OCI-LY3 (cell line): Measurements from ENCODE around the gene FGGY.

Experiments
- H2AFZ ChIP-seq: fragments of 200-600, 300-600 bp; shearing (Covaris generic); 2 replicates; pipeline ENCODE4 v1.6.0; 2014; ENCODE audit warnings: antibody characterized with exemption, low read depth, low read length
- H3K27ac ChIP-seq: fragments of 200-600, 300-600 bp; sonication (generic); 2 replicates; pipeline ENCODE4 v1.5.1; 2014; ENCODE audit warnings: mild to moderate bottlenecking, low read length, moderate library complexity, mixed read lengths
- H3K27me3 ChIP-seq: fragments of 200-600, 300-600 bp; sonication (generic); 2 replicates; pipeline ENCODE4 v1.6.1; 2014; ENCODE audit warnings: low read depth, low read length, mixed read lengths
- H3K36me3 ChIP-seq: fragments of 200-600, 300-600 bp; sonication (generic); replicated peaks from 2 replicates; pipeline ENCODE3; 2014; ENCODE audit warnings: low read depth, low read length, mixed read lengths
- H3K4me1 ChIP-seq: fragments of 300-600, 200-600 bp; sonication (generic); 2 replicates; pipeline ENCODE4 v1.6.1; 2014; ENCODE audit warnings: low read length, mixed read lengths
- H3K4me2 ChIP-seq: fragments of 200-600, 300-600 bp; sonication (generic); 2 replicates; pipeline ENCODE4 v1.6.1; 2014; ENCODE audit warnings: low read length, mixed read lengths
- H3K4me3 ChIP-seq: fragments of 300-600, 200-600 bp; sonication (generic); 2 replicates; pipeline ENCODE4 v1.5.1; 2014; ENCODE audit warnings: antibody characterized with exemption, mild to moderate bottlenecking, low read length, moderate library complexity
- H3K79me2 ChIP-seq: fragments of 300-600, 200-600 bp; shearing (Covaris generic); 2 replicates; pipeline ENCODE4 v1.6.1; 2014; ENCODE audit warnings: mild to moderate bottlenecking, low read length, mixed read lengths
- H3K9ac ChIP-seq: fragments of 300-600, 200-600 bp; shearing (Covaris generic); 2 replicates; pipeline ENCODE4 v1.6.0; 2014; ENCODE audit warnings: mild to moderate bottlenecking, low read length, moderate library complexity
- H3K9me3 ChIP-seq: fragments of 200-600, 300-600 bp; shearing (Covaris generic); 2 replicates; pipeline ENCODE4 v1.6.1; 2014; ENCODE audit warnings: low read length, mixed read lengths; ENCODE audit not compliant: insufficient read depth
- H4K20me1 ChIP-seq: fragments of 200-600, 300-600 bp; sonication (generic); 2 replicates; pipeline ENCODE4 v1.6.1; 2016; ENCODE audit warnings: low read length, mixed read lengths; ENCODE audit not compliant: insufficient read depth
- EZH2phosphoT487 ChIP-seq: fragments of 200-600 bp; shearing (Covaris generic); IDR thresholded peaks from 2 replicates; pipeline ENCODE4 v1.6.1; 2018; ENCODE audit warnings: antibody characterized with exemption, mixed run types, low read depth
- TF ChIP-seq, protein P1 (sequence below): fragments of 200-600, 300-600 bp; sonication (generic); IDR thresholded peaks from 2 replicates; pipeline ENCODE4 v1.5.1; 2014; ENCODE audit warnings: antibody characterized with exemption, low read length, low read depth

Gene FGGY

DNA sequence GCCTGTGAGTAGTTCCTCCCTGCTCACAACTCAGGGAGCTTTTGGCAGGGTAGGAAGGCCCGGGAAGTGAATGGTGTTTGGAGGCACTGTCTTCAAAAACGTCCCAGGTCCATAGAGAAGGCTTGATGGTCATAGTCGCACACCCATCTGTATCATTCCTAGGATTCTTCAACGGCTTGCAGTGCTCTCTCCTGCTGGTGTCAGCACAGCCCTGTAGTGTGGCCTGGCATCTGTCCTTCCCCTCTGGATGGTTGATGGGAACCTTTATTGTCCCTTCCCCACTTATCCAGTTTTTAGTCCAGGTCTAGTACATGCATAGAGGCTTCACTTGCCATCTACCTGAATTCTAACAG is 375.0 kb downstream of the FGGY start:
- no peaks in the 10 kb centered on the region for H3K36me3 ChIP-seq
- H3K9ac ChIP-seq = no peak overlapping the region
- no peak overlapping the region for H3K27ac ChIP-seq
- no peaks in the 10 kb centered on the region for H3K9me3 ChIP-seq
- H3K79me2 ChIP-seq = no peaks in the 10 kb centered on the region
- H3K27me3 ChIP-seq = no peaks in the 10 kb centered on the region
- no peak overlapping the region for H3K4me3 ChIP-seq
- peaks cover 27% of the 10 kb centered on the region for H3K4me1 ChIP-seq
- H4K20me1 ChIP-seq = no peaks in the 10 kb centered on the region
- H3K4me2 ChIP-seq = no peak overlapping the region
- no peak overlapping the region for H2AFZ ChIP-seq
- TF ChIP-seq EZH2phosphoT487 = no peak
- TF ChIP-seq, protein P1, sequence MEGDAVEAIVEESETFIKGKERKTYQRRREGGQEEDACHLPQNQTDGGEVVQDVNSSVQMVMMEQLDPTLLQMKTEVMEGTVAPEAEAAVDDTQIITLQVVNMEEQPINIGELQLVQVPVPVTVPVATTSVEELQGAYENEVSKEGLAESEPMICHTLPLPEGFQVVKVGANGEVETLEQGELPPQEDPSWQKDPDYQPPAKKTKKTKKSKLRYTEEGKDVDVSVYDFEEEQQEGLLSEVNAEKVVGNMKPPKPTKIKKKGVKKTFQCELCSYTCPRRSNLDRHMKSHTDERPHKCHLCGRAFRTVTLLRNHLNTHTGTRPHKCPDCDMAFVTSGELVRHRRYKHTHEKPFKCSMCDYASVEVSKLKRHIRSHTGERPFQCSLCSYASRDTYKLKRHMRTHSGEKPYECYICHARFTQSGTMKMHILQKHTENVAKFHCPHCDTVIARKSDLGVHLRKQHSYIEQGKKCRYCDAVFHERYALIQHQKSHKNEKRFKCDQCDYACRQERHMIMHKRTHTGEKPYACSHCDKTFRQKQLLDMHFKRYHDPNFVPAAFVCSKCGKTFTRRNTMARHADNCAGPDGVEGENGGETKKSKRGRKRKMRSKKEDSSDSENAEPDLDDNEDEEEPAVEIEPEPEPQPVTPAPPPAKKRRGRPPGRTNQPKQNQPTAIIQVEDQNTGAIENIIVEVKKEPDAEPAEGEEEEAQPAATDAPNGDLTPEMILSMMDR = no peak

DNA sequence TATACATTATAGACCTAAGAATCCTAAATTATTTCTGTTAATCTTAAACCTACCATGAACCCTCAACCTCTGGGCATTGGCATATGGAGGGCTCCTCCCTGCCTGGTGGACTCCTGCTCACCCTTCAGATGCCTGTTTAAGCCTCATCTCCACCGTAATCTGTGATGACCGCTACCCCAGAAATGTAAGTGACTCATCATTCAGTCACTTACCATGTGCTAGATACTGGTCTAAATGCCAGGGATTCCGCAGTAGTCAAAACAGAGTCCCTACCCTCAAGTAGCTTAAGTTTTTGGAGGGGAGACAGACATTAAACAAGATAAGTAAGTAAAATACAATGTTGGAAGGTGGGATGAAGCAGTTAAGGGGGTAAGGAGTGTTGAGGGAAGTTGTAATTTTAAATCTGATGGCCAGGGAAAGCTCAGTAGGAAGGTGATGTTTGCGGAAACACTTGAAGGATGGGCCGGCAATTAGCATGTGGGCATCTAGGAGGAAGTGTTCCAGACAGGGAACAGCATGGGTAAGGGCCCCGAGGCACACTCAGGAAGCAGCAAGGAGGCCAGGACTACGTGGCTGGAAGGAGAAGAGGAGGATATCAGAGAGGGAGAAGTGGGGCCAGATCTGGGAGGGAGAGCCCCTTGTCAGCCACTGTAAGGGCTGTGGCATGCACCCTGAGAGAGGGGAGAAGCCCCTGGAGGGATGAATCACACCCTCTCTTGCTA is 376.1 kb downstream of the FGGY start:
- Histone ChIP-seq H3K79me2 (no peaks in the 10 kb centered on the region), H3K27ac (no peak overlapping the region), H3K4me2 (no peak overlapping the region), H3K36me3 (no peaks in the 10 kb centered on the region), H3K4me3 (no peak overlapping the region), H4K20me1 (no peaks in the 10 kb centered on the region), H3K27me3 (no peaks in the 10 kb centered on the region), H3K9me3 (no peaks in the 10 kb centered on the region), H3K4me1 (peaks cover 27% of the 10 kb centered on the region), H3K9ac (no peak overlapping the region), H2AFZ (no peak overlapping the region)
- TF ChIP-seq EZH2phosphoT487 = no peak
- TF ChIP-seq, protein P1 = no peak

DNA sequence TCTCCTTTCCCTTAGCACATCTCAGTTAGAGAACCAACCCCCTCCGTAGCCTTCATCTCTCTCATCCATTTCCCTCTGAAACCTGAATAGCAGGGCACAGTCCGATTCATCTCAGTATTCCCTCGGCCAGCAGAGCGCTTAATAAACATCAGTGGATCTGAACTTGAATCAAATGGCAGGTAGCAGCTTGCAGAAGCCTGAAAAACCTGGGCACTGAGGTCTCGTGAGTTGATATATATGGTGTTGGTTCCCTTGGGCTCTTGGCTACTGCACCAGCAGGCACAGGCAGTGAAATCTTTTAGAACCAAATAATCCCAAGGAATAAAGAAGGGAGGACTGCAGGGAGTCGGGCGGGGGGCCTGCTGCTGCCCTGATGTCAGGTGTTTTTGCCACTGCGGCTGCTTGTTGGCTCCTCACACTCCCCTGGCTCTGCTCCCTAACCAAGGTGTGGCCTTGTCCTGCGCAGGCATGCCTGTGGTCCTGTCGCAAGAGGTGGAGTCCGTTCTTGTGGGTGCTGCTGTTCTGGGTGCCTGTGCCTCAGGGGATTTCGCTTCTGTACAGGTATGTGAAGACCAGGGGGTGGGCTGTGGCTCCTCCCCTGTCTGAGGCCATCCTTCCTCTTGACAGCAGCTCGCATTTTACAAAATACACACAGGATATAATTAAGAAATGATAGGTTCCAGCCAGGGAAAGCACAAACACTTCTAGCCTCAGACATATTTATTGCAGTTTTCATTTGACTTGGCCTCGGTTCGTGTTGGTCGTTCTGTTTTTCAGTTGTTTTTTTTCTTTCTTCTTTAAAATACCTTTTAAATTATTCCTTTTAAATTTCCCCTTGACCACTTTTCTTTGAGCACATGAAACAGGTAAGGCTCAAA is 376.9 kb downstream of the FGGY start:
- H3K27ac ChIP-seq = no peak overlapping the region
- H3K79me2 ChIP-seq = no peaks in the 10 kb centered on the region
- H2AFZ ChIP-seq = no peak overlapping the region
- peaks cover 27% of the 10 kb centered on the region for H3K4me1 ChIP-seq
- no peak overlapping the region for H3K4me2 ChIP-seq
- no peaks in the 10 kb centered on the region for H3K9me3 ChIP-seq
- no peaks in the 10 kb centered on the region for H3K27me3 ChIP-seq
- TF ChIP-seq, protein P1 = no peak
- no peak for TF ChIP-seq EZH2phosphoT487
- no peak overlapping the region for H3K9ac ChIP-seq
- no peaks in the 10 kb centered on the region for H4K20me1 ChIP-seq
- no peak overlapping the region for H3K4me3 ChIP-seq
- no peaks in the 10 kb centered on the region for H3K36me3 ChIP-seq

DNA sequence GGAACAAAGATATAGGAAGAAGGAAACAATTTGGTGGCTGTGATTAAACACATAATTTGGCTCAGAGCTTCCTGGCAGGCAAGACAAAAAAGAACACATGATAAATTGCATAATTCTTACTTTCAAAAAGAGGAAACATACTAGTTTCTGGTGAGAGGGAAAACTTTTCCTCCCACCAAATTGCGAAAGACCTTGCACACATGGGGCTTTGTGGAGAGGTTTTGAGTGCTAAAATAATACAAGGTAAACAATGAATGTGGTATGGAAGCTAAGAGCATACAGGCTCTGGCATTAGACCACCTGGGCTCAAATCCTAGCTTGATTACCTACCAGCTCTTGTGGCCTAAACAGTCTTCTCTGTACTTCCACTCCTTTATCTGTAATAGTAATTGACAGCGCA is 377.7 kb downstream of the FGGY start:
- Histone ChIP-seq H3K4me2 (no peak overlapping the region; the same call in 1 of the 2 replicates), H3K9me3 (no peaks in the 10 kb centered on the region), H3K27me3 (no peaks in the 10 kb centered on the region), H3K4me3 (no peak overlapping the region), H3K27ac (no peak overlapping the region), H3K36me3 (no peaks in the 10 kb centered on the region), H3K79me2 (no peaks in the 10 kb centered on the region), H3K4me1 (peaks cover 27% of the 10 kb centered on the region), H3K9ac (no peak overlapping the region), H4K20me1 (no peaks in the 10 kb centered on the region), H2AFZ (no peak overlapping the region)
- TF ChIP-seq, protein P1 = no peak
- no peak for TF ChIP-seq EZH2phosphoT487
